ENCODE measurements around the gene TRIP4. TPM values are rescaled to one million over a fixed set of nuclear protein-coding genes. Genes with fewer than 3 reads are reported as not detected.

TRIP4 gene
- total and polyA plus RNA-seq, 4 donors = 17.0 to 23.6 (median 23.0) TPM

DNA sequence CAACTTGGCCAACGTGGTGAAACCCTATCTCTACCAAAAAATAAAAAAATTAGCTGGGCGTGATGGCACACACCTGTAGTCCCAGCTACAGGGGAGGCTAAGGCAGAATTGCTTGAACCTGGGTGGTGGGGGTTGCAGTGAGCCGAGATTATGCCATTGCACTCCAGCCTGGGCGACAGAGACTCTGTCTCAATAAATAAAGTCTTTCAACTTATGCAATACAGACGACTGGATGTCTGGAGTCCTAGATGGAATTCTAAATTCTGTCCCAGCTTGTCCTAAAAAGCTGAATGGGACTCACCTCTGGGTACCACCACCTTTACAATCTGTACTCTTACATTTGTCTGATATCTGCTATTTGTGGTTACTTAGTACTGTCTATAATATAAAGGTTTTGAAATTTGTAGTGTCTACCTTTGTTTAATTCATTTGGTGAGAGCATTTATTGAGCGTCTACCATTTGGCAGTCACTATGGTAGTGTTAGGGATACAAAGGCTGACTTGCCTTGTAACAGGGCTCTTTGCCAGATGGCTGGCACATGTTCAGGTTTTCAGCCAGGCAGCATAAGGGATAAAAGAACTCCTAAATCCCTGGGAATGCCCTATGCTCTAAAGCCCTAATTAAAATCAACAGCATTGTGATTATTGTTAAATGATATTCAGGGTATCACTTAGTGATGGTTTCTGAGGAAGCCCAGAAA is 65.5 kb downstream of the TRIP4 start:
- ATAC-seq (ENCODE audit: insufficient read depth, low FRiP score) (no peak), DNase-seq (no peak)
- H3K4me1 ChIP-seq (ENCODE audit: control insufficient read depth in 5 of 5, insufficient read depth in 5 of 5, low read length in 5 of 5) = peaks cover 0 to 26% (median 9%) of the 10 kb centered on the region in 5 donors
- no peak overlapping the region for H3K4me3 ChIP-seq
- H3K27ac ChIP-seq (ENCODE audit: low read depth in 1 of 2, low read length in 1 of 2) = no peak overlapping the region
- H3K27me3 ChIP-seq (ENCODE audit: control insufficient read depth in 3 of 3, insufficient read depth in 3 of 3, low read length in 2 of 3) = no peaks in the 10 kb centered on the region
- WGBS, 2 donors = 69 to 72% methylated on average over 6 of the region's 6 CpGs
- peaks cover 0 to 9% (median 3%) of the 10 kb centered on the region in 4 donors for H3K36me3 ChIP-seq (ENCODE audit: control insufficient read depth in 4 of 4, insufficient read depth in 4 of 4, low read length in 4 of 4)
- no peak overlapping the region for H3K9ac ChIP-seq (ENCODE audit: insufficient read depth in 1 of 2, low read length in 2 of 2)
- TF ChIP-seq, protein P1, sequence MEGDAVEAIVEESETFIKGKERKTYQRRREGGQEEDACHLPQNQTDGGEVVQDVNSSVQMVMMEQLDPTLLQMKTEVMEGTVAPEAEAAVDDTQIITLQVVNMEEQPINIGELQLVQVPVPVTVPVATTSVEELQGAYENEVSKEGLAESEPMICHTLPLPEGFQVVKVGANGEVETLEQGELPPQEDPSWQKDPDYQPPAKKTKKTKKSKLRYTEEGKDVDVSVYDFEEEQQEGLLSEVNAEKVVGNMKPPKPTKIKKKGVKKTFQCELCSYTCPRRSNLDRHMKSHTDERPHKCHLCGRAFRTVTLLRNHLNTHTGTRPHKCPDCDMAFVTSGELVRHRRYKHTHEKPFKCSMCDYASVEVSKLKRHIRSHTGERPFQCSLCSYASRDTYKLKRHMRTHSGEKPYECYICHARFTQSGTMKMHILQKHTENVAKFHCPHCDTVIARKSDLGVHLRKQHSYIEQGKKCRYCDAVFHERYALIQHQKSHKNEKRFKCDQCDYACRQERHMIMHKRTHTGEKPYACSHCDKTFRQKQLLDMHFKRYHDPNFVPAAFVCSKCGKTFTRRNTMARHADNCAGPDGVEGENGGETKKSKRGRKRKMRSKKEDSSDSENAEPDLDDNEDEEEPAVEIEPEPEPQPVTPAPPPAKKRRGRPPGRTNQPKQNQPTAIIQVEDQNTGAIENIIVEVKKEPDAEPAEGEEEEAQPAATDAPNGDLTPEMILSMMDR (IDR thresholded peaks at IDR 0.05; ENCODE audit: control extremely low read depth, extremely low read depth) = no peak
- H3K9me3 ChIP-seq (ENCODE audit: control insufficient read depth in 4 of 4, insufficient read depth in 3 of 4, low read length in 3 of 4) = no peaks in the 10 kb centered on the region

DNA sequence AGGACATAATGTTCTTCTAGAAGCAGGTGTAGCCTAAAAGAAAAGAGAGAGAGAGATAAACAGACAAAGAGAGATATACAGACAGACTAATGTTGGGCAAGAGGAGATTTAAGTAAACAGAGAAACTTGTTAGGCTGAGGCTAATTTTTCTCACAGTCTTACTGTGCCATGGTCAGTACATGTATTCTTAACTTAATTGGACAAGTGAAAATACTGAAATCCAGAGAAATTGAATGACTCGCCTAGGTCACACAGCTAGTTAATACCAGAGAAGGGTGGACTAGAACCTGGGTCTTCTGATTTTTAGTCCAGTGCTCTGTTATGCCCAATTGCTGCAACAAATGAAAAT is 66.0 kb downstream of the TRIP4 start:
- Histone ChIP-seq H3K9ac (ENCODE audit: insufficient read depth in 1 of 2, low read length in 2 of 2) (no peak overlapping the region), H3K4me1 (ENCODE audit: control insufficient read depth in 5 of 5, insufficient read depth in 5 of 5, low read length in 5 of 5) (peaks cover 0 to 26% (median 9%) of the 10 kb centered on the region in 5 donors), H3K27me3 (ENCODE audit: control insufficient read depth in 3 of 3, insufficient read depth in 3 of 3, low read length in 2 of 3) (no peaks in the 10 kb centered on the region), H3K36me3 (ENCODE audit: control insufficient read depth in 4 of 4, insufficient read depth in 4 of 4, low read length in 4 of 4) (peaks cover 0 to 6% (median 3%) of the 10 kb centered on the region in 4 donors), H3K4me3 (no peak overlapping the region), H3K9me3 (ENCODE audit: control insufficient read depth in 4 of 4, insufficient read depth in 3 of 4, low read length in 3 of 4) (no peaks in the 10 kb centered on the region), H3K27ac (ENCODE audit: low read depth in 1 of 2, low read length in 1 of 2) (no peak overlapping the region)
- TF ChIP-seq, protein P1 (IDR thresholded peaks at IDR 0.05; ENCODE audit: control extremely low read depth, extremely low read depth) = no peak
- WGBS, 2 donors = 96 to 97% methylated on average over 1 of the region's 1 CpG
- ATAC-seq (ENCODE audit: insufficient read depth, low FRiP score) (no peak), DNase-seq (no peak)

DNA sequence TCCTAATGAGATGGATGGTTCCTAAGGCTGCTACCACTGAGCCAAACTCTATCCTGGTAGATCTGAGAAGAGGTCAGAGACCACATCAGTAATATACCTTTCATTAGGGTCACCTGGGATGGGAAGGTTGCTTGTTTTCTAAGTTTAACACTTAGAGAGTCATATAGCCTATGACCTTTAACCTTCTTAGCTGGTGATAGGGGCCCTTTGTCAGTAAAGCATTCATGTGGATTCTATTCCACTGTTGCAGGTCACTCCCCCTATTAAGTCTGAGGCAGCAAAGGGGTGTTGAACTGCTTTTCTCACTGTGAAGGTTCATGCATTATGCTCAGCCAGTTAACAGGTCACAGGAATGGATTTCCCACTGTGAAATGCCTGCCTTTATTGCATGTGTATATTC is 66.6 kb downstream of the TRIP4 start:
- peaks cover 0 to 6% (median 2%) of the 10 kb centered on the region in 4 donors for H3K36me3 ChIP-seq (ENCODE audit: control insufficient read depth in 4 of 4, insufficient read depth in 4 of 4, low read length in 4 of 4)

More for the DNA sequence above, 66.6 kb downstream of the TRIP4 start:
- TF ChIP-seq, protein P1 (IDR thresholded peaks at IDR 0.05; ENCODE audit: control extremely low read depth, extremely low read depth) = no peak
- DNase-seq (no peak), ATAC-seq (ENCODE audit: insufficient read depth, low FRiP score) (no peak)
- no peak overlapping the region for H3K9ac ChIP-seq (ENCODE audit: insufficient read depth in 1 of 2, low read length in 2 of 2)
- H3K27ac ChIP-seq (ENCODE audit: low read depth in 1 of 2, low read length in 1 of 2) = no peak overlapping the region
- H3K9me3 ChIP-seq (ENCODE audit: control insufficient read depth in 4 of 4, insufficient read depth in 3 of 4, low read length in 3 of 4) = no peaks in the 10 kb centered on the region
- H3K4me3 ChIP-seq = no peak overlapping the region
- peaks cover 0 to 26% (median 9%) of the 10 kb centered on the region in 5 donors for H3K4me1 ChIP-seq (ENCODE audit: control insufficient read depth in 5 of 5, insufficient read depth in 5 of 5, low read length in 5 of 5)
- no peaks in the 10 kb centered on the region for H3K27me3 ChIP-seq (ENCODE audit: control insufficient read depth in 3 of 3, insufficient read depth in 3 of 3, low read length in 2 of 3)
